ENCODE measurements around the gene MED25.

MED25 gene

DNA sequence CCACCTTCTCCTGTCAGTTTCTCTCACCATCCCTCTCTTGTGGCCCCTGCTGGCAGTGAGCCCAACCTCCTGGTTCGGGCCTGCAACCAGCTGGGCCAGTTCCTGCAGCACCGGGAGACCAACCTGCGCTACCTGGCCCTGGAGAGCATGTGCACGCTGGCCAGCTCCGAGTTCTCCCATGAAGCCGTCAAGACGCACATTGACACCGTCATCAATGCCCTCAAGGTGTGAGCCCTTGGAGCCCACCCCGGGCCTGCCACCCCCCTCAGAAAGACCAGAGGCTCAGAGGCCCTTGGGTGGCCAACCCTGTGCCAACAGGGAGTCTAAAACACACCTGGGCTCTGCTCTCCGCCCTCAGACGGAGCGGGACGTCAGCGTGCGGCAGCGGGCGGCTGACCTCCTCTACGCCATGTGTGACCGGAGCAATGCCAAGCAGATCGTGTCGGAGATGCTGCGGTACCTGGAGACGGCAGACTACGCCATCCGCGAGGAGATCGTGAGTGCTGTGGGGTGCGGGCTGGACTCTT lies 18.8 kb upstream of the MED25 start:
- no peak for DNase-seq (ENCODE audit: low read depth in 2 of 2)

- no peak for DNase-seq (ENCODE audit: low read depth in 2 of 2)
Observed at GRCh38 chr19:49799798-49800376, 18.2 kb upstream of the MED25 start.

GRCh38 chr19:49800771-49801170 lies 17.3 kb upstream of the MED25 start:
- no peak for DNase-seq (ENCODE audit: low read depth in 2 of 2)

DNA sequence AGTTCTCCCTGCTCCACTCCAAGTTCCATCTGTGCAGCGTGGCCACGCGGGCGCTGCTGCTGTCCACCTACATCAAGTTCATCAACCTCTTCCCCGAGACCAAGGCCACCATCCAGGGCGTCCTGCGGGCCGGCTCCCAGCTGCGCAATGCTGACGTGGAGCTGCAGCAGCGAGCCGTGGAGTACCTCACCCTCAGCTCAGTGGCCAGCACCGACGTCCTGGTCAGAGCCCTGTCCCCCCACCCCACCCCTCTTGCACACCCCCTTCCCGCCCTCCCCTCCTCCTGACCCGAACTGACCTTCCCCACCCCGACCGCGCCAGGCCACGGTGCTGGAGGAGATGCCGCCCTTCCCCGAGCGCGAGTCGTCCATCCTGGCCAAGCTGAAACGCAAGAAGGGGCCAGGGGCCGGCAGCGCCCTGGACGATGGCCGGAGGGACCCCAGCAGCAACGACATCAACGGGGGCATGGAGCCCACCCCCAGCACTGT lies 16.6 kb upstream of the MED25 start:
- no peak for DNase-seq (ENCODE audit: low read depth in 2 of 2)

- no peak for DNase-seq (ENCODE audit: low read depth in 2 of 2)
Observed at GRCh38 chr19:49801966-49802661, 16.0 kb upstream of the MED25 start.

DNA sequence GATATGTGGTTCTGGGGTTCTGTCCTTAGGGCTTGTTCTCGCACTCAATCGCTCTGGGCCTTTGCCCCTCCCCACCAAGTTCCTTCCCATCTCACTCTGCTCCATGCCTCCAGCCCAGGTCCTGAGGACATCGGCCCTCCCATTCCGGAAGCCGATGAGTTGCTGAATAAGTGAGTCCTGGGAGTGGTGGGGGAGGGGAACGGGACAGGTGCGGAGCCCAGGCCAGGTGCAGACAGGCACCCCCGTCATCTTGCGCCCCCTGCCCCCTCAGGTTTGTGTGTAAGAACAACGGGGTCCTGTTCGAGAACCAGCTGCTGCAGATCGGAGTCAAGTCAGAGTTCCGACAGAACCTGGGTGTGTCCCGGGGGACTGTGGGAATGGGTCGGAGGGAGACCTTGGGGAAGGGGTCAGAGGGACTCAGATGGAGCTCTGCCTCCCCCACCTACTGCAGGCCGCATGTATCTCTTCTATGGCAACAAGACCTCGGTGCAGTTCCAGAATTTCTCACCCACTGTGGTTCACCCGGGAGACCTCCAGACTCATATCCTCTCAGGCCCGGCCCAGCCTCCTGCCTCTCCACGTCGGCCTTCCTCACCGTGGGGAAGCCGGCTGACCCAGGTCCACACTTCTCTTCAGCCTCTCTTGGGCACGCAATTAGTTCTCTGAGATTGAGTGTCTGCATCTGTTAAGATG lies 15.1 kb upstream of the MED25 start:
- DNase-seq (ENCODE audit: low read depth in 2 of 2): no peak

GRCh38 chr19:49803529-49803856 lies 14.6 kb upstream of the MED25 start:
- no peak for DNase-seq (ENCODE audit: low read depth in 2 of 2)

DNA sequence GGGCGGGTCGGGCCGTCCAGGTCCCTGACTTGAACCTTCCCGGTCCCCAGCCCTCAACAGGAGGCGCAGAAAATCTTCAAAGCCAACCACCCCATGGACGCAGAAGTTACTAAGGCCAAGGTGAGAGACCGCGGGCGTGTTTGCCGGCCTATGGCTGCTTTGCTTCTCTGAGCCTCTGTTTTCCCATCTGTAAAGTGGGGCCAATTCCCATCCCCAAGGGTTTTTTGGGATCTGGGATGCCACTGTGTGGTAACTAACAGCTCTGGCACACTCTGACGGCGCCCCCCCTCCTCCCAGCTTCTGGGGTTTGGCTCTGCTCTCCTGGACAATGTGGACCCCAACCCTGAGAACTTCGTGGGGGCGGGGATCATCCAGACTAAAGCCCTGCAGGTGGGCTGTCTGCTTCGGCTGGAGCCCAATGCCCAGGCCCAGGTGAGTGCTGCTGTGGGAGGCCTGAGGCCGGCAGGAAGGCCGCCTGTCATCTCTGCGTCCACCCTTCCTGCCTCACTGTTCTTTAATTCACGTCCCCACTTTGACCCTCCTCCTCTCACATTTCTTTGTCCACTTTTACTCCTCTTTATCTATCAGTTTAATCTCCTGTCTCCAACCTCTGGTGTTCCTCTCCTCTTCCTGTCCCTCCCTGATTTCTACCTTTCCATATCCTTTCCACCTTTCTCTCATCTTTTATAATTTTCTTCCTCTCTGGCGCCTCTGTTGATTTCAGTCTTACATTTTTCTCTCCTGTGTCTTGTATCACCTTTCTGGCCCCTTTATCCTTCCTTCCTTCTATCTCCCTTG lies 12.1 kb upstream of the MED25 start:
- DNase-seq (ENCODE audit: low read depth in 2 of 2): no peak

DNA sequence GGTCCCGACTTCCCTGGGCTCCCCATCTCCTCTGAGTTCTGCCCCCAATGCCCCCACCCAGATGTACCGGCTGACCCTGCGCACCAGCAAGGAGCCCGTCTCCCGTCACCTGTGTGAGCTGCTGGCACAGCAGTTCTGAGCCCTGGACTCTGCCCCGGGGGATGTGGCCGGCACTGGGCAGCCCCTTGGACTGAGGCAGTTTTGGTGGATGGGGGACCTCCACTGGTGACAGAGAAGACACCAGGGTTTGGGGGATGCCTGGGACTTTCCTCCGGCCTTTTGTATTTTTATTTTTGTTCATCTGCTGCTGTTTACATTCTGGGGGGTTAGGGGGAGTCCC lies 11.5 kb upstream of the MED25 start:
- DNase-seq (ENCODE audit: low read depth in 2 of 2): no peak

GRCh38 chr19:49807058-49807903 lies 10.8 kb upstream of the MED25 start:
- no peak for DNase-seq (ENCODE audit: low read depth in 2 of 2)

- DNase-seq (ENCODE audit: low read depth in 2 of 2): no peak
Observed at GRCh38 chr19:49807904-49808675, 10.0 kb upstream of the MED25 start.

DNA sequence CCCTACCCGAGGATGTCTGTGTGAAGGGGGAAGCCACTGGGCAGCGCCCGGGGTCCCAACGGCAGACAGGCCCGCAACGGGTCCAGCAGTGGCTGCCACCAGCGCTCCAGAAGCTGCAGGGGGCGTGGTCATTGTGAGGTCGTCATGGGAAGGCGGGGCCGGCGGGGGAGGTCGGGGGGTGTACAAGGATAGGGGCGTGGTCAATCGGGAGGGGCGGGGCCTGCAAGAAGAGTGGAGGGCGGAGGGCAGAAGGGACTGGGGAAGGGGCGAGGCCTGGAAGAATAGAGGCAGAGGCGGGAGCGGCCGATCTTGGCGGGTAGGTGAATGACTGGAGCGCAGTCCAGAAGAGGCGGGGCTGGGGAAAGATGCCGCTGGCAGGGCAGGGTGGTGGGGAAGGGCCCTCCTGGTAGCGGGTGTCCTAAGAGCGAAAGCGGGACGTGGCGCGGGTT lies 9.4 kb upstream of the MED25 start:
- DNase-seq (ENCODE audit: low read depth in 2 of 2): peak; percentile 62 to 83

- peak in 1 of 2 donors; percentile 21 for DNase-seq (ENCODE audit: low read depth in 2 of 2)
Observed at GRCh38 chr19:49809160-49809940, 8.7 kb upstream of the MED25 start.

- DNase-seq (ENCODE audit: low read depth in 2 of 2): no peak
Observed at GRCh38 chr19:49809941-49810389, 8.1 kb upstream of the MED25 start.

DNA sequence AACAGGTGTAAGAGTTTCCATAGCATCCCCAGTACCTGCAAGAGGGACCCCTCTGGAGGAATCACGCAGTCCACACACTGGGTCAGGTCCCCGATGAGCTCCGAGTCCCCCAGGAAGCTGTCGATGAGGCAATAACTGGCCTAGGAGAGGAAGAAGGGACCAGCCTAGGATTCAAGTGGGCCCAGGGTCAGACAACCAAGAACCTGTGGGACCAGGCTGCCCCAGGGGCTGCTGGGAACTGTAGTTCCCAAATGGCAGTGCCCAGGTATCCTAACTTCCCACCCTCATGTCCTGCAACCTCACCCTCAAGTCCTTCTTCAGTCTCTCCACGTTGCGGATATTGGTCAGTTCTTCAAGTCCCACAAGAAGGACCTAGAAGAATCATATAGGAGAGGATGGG lies 6.8 kb upstream of the MED25 start:
- DNase-seq (ENCODE audit: low read depth in 2 of 2): no peak

GRCh38 chr19:49812452-49812996 lies 5.6 kb upstream of the MED25 start:
- no peak for DNase-seq (ENCODE audit: low read depth in 2 of 2)

- DNase-seq (ENCODE audit: low read depth in 2 of 2): peak; percentile 78 to 85
Observed at GRCh38 chr19:49812997-49813861, 4.9 kb upstream of the MED25 start, which contains the start of gene FUZ. TSS of gene FUZ (minus strand) at chr19:49813292. CDS start at chr19:49813106, 186 bp downstream.

GRCh38 chr19:49814010-49814409 lies 4.1 kb upstream of the MED25 start:
- no peak for DNase-seq (ENCODE audit: low read depth in 2 of 2)

Data from stimulated activated CD8-positive, alpha-beta memory T cell treated with anti-CD3 and anti-CD28 coated beads, Interleukin-2, amount 100 ng/mL, for 1 hour (primary cell).